ENCODE data around the gene GNG7.
"Not testable (repeated sequence)": the region's sequence is repeated elsewhere in the genome, so short reads cannot be mapped to it uniquely, and the experiment has no call there.

The GNG7 gene

DNA sequence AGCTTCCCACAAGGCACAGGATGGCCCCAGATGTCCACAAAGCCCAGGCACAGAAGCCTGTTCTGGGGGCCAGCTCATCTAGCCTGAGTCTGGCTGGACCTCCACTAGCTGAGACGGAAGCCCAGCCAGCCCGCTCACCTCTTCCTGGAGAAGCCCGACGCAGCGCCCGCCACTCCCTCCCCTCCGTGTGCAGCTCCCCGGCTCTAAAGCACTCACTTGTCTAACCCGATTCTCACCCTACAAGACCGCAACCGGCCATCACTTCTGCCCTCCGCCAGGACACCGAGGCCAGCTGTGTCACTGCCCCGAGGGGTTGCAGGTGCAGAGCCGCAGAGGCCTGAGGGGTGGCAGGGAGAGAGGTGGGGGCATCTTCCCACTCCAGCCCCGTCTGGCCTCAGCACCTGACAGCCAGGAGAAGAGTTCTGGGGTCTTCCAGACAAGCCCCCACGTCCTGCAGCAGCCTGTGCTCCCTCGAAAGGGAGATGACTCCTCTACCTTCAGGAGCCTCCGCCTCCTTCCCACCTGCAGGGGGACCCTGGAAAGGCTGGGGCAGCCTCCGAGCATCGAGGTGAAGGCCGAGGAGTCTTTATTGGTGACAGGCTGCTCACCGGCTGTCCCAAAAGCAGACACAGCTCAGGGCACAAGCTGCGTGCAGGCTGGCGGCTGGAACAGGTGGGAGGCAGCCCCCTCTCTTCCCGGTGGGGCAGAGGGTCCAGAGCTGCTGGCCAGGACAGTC is 24.6 kb upstream of the GNG7 start:
- no peak for DNase-seq (ENCODE audit: low read depth, low spot score)

DNA sequence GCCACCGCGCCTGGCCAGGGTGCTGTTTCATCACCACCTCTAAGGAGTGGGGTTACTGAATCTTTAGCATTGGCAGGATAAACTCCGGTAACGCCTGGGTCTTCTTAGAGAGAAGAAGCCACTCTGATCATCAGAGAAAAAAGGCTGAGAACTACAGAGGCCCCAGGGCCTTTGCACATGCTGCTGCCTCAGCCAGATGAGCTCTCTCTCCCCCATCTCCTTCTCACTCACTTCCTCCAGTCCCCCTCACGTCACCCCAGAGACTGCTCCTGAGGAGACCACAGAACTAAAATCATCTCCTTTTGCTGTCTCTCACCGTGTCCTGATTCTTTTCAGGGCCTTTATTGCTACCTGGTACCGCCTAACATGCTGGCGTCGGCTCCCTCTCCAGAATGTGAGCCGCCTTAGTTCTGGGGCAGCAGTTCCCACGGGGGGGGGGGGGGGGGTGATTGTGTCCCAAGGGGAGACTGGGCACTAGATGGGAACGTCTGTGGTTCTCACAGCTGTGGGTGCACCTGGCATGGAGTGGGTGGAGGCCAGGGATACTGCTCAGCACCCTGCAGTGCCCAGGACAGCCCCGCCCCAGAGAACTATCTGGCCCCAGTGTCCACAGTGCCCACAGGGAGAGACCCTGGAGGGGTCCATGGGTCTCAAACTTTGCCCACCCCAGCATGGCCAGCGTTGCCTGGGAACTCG is 23.8 kb upstream of the GNG7 start:
- DNase-seq (ENCODE audit: low read depth, low spot score), result no peak

DNA sequence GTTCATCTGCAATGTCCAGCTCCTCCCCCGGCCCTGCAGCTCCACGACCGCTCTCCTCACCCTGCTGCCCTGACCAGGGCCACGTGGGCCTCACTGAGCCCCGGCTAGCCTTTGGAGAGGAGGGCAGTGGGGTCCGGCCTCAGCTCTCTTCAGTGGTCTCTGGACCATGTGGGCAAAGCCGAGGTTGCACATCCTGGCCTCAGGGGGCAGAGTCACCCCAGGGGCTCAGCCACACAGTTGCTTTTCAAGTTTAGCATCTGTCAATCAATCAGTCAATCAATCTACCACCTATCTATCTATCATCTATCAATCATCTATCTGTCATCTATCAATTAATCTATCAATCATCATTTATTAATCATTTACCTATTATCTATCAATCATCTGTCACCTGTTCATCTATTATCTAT is 21.7 kb upstream of the GNG7 start:
- no peak for DNase-seq (ENCODE audit: low read depth, low spot score)

DNA sequence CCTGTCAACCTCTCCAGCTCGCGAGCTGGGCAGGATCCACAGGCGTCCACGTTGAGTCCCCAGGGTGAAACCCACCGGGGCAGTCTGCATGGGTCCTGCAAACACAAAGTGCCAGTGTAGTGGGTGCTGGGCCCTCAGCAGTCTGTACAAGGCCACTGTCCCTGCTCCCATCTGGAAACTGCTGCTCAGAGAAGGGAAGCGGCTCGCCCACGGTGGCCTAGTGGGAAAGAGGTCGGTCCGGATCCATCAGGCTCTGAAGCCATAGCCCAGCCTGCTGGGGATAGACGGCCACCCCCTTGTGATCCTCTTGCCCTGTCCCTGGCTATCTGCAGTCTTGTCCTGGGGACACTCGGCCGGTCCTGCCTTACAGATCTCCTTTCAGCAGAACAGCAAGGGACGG is 21.3 kb upstream of the GNG7 start:
- DNase-seq (ENCODE audit: low read depth, low spot score), result no peak

DNA sequence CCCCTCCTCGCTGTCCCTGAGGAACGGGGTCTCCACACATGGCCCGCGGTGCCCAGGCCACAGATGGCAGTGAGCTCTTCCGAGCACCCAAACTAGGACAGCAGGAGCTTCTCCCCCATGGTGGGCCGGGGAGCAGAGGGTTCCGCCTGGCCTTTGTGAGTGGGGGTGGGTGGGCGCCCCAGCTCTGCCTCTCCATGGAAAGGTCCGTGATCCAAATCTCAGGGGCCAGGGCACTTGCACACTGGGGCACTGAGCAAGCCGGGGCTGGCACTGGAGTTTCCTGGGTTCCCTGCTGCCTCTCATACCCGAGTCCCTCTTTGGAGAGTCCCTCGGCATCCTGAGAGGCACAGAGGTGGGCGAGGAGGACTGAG is 20.8 kb upstream of the GNG7 start:
- no peak for DNase-seq (ENCODE audit: low read depth, low spot score)

DNA sequence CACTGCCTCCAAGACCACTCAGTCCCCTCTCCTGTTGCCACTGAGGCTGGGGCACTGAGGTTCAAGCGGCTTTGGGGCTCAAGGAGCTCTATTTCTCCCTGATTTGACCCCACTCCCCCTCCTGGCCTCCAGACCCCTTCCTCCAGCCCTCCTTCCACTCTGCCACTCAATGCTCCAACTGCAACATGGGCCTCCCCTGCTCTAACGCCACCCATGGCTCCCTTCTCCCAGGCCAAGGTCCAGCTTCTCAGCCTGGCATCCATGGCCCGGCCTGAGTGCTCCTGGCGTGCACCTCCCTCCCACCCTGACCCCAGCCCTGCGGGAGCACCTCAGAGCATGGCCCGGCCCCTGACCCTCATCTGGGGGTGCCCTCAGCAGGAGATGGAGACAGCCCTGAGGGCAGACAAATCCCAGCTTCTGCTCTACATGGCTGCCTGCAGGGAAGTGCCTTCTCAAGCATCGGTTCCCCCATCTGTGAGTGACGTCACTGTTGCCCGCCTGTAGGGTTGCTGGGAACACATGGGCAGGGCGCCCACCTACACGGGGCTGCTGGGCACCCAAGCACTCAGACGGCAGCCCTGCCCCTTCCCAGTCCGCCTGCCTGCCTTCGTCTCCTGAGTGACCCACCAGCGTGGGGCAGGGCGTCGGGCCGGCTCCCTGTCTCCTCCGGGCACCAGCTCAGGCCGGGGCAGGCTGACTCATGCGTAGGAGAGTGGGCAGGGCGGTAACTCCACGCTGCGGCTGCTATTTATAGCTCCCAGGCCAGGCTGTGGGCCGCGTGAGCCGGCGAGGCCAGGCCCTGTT is 20.2 kb upstream of the GNG7 start:
- DNase-seq (ENCODE audit: low read depth, low spot score), result peak; percentile 29

DNA sequence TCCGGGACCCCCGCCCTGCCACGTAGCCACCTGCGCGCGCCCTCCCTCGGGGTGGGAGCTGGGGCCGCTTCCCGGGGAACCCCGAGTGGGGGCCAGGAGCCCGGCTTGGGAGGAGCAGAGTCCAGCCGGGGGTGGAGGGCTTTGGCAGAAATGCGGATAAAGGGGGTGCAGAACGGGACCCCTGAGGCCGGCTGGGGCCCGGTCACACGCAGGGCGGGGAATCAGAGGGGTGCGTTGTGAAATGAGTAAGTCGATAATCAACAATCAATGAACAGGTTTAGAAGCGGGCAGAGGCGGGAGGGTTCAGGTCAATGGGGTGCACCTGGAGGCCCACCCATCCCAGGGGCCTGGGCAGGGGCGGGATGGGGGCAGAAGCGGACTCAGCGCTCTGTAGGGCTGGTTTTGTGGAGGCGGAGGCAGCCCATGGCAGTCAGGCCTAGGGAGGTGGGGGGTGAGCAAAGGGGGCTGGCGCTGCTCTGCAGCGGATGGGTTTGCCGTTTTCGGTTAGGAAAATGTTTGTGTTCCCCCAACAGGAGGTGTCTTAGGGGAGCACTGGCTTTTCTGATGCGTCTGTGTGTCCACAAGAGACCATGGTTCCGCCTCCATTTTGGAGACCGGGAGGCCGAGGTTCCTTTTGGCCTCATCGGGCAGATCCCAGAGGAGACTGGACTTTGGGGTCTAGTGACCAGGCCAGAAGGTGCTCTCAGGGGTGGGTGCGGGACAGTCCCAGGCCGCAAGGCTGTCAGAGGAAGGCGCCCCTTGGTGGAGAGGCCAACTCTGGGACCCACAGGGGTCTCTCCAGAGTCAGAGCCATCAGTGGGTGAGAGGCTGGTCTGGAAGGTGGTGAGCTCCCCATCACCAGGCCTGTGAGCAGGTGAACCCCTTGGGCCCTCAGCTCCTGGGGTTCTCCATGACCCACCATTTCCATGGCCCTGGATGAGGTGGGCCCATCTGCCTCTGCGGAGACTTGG is 19.4 kb upstream of the GNG7 start:
- no peak for DNase-seq (ENCODE audit: low read depth, low spot score)

DNA sequence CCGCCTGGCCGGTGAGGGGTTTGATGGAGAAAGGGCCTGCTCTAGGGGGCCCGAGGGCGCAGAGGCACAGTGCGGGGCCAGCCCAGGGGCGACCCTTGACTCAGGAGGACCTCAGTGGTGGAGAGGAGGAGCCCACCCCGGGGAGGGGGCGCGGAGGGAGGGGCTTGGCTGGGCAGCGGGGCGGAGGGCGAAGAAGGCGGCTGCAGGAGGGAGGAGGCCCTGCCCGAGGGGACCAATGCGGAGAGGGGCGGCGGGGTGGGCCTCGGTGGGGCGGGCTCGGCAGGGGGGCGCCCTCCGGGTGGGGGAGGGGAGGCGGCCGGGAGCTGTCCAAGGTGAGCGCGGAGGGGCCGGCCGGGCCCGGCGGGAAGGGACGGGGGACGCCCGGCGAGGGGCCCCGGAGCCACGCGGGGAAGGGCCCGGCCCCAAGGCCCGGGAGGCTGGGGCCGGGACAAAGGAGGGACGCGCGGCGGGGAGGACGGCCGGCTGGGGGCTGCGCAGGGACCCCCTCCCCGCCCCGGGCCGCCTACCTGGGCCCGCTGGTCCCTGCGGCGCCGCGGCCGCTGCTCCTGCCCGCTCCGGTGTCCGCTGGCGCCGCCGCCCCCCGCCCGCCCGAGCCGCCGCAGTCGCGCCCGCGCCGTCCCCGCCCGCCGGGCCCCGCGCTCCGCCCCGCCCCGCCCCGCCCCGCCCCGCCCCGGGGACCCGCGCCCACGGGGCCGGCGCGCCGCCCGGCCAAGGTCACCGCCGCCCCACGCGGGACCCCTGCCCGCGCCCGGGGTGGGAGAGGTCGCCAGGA is 18.5 kb upstream of the GNG7 start, which contains the start of gene DIRAS1:
TSS of gene DIRAS1 (minus strand) at position 596 of the 793 bp plus-strand sequence. CDS start 3,566 bp downstream, outside the sequence.
- no peak for DNase-seq (ENCODE audit: low read depth, low spot score)

DNA sequence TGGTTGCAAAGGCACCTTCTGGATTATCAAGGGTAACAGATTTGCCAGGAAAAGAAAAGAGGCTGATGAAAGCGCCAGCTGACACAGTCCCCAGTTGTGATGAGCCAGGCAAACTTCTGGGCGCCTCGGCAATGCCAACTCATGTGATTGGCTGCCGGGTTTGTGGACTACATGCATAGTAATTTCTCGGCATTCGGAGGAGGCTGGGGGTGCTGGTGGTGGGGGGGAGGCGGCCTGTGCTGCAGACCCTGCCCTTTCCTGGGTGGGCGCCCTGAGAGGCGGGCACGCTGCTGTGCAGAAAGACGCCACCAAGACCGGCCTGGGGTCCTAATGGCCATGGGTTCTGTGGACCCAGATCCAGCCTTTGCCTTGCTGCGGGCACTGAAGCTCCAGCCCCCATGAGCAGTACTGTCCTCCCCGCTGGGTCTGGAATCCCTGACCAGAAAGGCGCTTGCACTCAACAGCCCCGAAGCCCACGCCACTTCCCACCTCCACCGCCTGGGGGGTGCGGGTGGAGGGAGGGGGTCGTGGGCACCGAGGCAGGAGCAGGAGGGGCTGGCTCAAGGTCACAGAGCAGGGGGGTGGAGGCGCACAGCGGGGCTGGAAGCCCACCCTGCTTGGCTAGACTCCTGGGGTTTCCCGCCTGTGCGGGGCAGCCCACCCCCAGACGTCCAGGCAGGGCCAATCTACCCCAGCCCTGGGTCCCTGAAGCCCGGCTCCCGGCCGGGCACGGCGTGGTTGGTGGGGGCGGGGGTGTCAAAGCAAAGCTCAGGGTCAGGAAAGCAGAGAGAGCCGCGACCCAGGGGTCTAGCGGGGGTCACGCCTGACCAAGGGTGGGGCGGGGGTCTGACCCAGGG is 17.7 kb upstream of the GNG7 start:
- DNase-seq (ENCODE audit: low read depth, low spot score), result no peak

DNA sequence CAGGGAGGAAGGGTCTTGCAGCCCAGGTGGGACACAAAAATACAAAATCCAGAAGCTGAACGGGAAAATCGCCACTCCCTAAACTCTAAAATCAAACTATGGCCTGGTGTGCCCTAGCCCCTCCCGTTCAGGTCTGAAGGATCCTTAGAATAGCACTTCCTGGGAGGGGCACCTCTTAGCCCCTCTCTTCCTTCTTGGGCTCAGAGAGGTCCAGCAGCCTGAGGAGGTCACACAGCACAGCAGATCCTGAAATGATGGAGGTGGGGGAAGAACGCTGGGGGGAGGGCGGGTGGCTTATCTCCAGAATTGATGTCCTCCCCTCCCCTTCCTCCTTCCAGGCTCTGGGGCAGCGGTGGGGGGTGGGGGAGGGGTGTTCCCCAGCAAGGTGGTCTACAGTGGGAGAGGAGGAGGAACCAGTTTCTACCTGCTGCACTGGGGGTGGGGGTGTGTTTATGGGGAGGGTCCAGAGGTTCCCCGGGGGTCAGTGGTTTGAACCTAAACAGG is 16.8 kb upstream of the GNG7 start:
- DNase-seq (ENCODE audit: low read depth, low spot score), result no peak

DNA sequence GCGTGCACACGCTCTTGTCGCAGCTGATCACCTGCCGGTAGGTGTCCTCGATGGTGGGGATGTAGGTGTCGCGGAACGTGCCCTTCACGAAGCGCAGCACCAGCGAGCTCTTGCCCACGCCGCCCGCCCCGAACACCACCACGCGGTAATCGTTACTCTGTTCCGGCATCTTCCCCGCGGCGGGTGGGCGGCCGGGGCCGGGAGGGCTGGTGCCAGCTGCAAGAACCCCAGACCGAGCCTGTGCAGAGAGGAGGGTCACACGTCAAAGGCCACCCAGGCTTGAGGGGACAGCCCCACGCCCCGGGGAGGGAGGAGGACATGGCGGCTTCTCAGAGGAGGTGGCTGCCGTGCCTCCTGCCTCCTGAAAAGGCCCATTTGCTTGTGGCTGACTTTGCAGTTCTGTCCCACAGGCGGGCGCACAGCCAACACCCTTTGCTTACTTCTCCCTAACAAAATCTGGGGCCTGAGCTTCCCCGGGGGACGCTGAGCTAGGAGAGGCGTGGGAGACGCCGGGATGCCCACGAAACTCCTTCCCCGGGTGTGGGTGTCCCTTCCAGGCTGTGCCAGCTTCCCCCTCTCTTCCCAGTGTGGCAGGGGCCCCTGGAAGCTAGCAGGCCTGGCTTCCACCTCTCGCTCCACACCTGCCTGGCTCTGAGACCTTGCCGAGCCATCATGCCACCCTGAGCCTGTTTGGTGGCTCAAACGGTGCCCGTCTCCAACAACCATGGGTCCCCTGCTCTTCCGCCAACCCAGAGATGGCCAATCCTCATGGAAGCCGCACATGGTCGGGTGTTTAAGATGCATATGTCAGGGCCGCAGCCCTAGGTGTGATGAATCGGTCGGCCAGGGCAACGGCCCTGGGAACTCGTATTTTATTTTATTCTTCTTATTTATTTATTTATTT is 15.4 kb upstream of the GNG7 start:
- DNase-seq (ENCODE audit: low read depth, low spot score), result no peak

DNA sequence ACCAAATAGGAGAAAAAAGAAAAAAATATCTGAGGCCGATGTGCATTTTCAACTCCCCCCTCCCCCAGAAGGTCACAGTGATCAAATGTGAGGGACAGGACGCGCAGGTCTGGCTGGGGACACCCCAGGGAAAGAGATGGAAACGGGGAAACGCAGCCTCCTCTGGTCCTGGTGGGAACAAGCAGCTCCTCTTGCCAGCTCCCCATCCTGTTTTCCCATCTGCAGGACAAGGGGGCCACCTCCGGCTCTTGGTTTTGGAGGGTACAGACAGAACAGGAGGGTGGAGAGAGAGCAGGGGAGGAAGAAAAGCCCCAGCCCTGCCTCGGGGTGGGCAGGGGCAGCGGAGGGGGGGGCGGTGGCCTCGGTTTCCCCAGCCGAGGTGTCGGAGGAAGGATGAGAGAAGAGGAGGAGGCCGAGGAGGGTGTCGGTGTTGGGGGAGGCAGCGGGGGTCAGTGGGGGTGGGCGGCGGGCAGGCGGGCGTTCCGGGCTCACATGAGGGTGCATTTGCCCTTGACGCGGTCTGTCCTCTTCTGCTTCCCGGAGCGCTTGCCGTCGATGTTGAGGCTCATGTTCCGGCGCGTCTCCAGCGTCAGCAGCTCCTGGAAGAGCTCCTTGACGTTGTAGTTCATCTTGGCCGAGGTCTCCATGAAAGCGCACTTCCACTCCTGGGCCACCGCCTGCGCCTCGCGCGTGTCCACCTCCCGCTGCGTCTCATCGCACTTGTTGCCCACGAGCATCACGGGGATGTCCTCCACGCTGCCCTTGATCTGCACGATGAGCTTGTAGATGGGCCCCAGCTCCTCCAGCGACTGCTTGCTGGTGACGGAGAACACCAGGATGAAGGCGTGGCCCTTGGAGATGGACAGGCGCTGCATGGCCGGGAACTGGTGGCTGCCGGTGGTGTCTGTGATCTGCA is 14.5 kb upstream of the GNG7 start:
- DNase-seq (ENCODE audit: low read depth, low spot score), result no peak

DNA sequence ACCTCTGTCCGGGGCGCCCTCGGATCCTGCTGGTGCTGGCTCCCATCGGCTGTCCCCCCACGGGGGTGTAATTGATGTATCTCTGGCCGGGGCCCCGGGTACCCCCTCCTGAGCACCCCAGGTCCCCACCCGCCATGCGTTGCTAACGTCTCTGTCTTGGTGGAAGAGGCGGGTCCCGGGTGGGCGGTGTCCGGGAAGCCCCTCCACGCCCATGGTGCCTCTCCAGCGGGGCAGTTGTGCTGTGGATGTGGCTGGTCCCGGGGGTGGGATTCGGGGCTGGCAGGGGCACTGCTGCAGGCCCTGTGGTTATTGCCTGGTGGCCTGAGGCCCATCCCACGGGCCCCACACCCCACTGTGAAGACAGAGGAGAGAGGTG is 13.8 kb upstream of the GNG7 start:
- no peak for DNase-seq (ENCODE audit: low read depth, low spot score)

DNA sequence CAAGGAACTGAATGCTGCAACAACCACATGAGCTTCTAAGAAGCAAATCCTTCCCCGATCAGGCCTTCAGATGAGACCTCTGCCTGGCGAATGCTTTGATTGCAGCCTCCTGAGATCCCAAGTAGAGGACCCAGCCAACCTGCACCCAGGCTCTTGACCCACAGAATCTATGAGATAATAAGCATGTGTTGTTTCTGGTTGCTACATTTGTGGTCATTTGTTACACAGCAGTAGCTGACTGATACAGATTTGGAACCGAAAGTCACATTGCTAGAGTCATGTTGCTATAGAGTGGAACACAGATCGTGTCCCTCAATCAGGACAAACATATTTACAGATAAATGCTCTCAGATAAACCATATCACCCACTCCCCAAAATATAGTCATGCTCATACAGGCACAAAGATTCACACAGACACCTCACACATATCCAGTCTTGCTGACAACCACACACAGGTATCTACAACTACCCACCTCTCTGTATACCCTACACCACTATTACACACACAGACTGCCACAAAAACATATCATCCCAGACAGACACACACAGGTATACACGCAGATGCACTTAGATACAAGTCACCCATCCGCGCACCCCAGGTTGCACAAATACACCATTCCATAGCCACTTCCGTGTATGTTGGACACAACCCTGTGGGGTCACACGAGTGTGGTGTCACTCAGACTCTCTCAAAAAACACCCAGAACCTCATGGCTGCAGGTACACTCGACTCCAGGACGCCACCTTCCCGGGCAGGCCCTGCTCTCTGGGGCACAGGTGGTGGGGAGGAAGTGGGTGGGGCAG is 13.2 kb upstream of the GNG7 start:
- DNase-seq (ENCODE audit: low read depth, low spot score), result no peak

DNA sequence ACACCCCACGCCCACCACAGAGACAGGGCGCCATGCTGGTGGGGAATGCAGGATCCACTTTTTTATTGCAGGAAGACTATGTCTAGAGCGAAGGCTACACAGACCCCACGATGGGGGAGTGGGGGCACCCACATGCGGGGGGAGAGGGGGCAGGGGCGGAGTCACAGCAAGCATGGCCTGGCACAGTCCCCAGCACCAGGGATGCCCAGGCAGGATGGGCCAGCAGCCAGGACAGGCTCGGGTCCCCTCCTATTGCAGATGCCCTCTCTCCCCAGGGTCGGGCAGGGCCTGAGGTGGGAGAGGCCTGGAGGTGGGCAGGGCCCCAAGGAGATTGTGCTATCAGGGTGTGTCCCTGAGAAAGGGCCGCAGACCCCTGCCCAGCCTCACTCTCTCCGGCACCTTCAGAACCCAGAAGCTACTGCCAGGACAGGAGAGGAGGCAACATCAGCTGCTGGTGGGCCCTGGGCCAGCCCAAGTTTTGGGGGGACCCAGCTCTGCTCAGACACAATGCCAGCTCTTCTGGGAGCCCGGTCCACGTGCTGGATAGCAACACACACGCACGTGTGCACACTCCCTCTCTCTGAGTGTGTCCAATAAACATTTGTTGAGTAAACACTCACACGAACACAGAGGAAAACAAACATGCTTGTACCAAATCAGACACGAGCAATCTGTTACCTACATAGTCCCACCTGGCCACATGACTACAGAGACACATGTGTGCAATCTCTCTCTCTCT is 12.2 kb upstream of the GNG7 start:
- DNase-seq (ENCODE audit: low read depth, low spot score), result no peak

DNA sequence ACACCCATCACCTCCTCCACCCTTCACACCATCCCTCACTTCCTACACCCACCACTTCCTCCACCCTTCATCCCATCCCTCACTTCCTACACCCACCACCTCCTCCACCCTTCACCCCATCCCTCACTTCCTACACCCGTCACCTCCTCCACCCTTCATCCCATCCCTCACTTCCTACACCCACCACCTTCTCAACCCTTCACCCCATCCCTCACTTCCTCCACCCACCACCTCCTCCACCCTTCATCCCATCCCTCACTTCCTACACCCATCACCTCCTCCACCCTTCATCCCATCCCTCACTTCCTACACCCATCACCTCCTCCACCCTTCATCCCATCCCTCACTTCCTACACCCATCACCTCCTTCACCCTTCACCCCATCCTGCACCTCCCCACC is 11.6 kb upstream of the GNG7 start:
- DNase-seq (ENCODE audit: low read depth, low spot score), result not testable (repeated sequence)

All from brain pericyte (primary cell).